Fibroblast of villous mesenchyme (primary cell): ENCODE data around the gene GTF2I. TPM values are rescaled to one million over a fixed set of nuclear protein-coding genes. Genes with fewer than 3 reads are reported as not detected.
"Not testable (repeated sequence)": the region's sequence is repeated elsewhere in the genome, so short reads cannot be mapped to it uniquely, and the experiment has no call there.

ENCODE experiments used
- DNase-seq: peaks from one replicate; pipeline ENCODE4 v3.0.0-alpha.2; 2010; ENCODE audit warnings: low read depth
- H3K4me3 ChIP-seq: 2 replicates; pipeline ENCODE4 v1.5.1; 2011; ENCODE audit warnings: low read depth, mild to moderate bottlenecking, low read length
- CTCF ChIP-seq: IDR thresholded peaks from 2 replicates; pipeline ENCODE4 v1.5.1; 2012; ENCODE audit warnings: low read depth, mild to moderate bottlenecking, low read length; ENCODE audit not compliant: insufficient read depth
- total RNA-seq: library from RNA; depleted of rRNA; stranded (reverse); fragments of >200 nt; gene quantifications from 2 replicates; pipeline ENCODE4 v1.2.3, GENCODE V29; 2012

Gene GTF2I
- total RNA-seq, 1 donor, result 193 TPM

- no peak for DNase-seq
- no peak for TF ChIP-seq CTCF
- no peak overlapping the region for H3K4me3 ChIP-seq
Measured at GRCh38 chr7:74674166-74674565, 16.6 kb downstream of the GTF2I start.

- H3K4me3 ChIP-seq, result no peak overlapping the region
- TF ChIP-seq CTCF, result no peak
- DNase-seq, result no peak
Measured at GRCh38 chr7:74682829-74683228, 25.3 kb downstream of the GTF2I start.

- no peak for TF ChIP-seq CTCF
- DNase-seq, result no peak
- no peak overlapping the region for H3K4me3 ChIP-seq
Measured at GRCh38 chr7:74683799-74684198, 26.3 kb downstream of the GTF2I start.

GRCh38 chr7:74684473-74684872 lies 27.0 kb downstream of the GTF2I start:
- H3K4me3 ChIP-seq, result no peak overlapping the region
- TF ChIP-seq CTCF, result no peak
- no peak for DNase-seq

- H3K4me3 ChIP-seq, result no peak overlapping the region
- no peak for DNase-seq
- no peak for TF ChIP-seq CTCF
Measured at GRCh38 chr7:74684921-74685320, 27.4 kb downstream of the GTF2I start.

- H3K4me3 ChIP-seq, result no peak overlapping the region
- TF ChIP-seq CTCF, result no peak
- DNase-seq, result no peak
Measured at GRCh38 chr7:74690474-74690873, 33.0 kb downstream of the GTF2I start.

- H3K4me3 ChIP-seq, DNase-seq: not testable (repeated sequence)
Measured at GRCh38 chr7:74704419-74704818, 46.9 kb downstream of the GTF2I start.
